HG03103 (cell line): ENCODE measurements around the gene UBAP2.
"Not testable (repeated sequence)": the region's sequence is repeated elsewhere in the genome, so short reads cannot be mapped to it uniquely, and the experiment has no call there.

Source experiments
- ATAC-seq: cut with Tn5 transposase; IDR thresholded peaks from one replicate; pipeline ENCODE4 v1.9.1; 2021; ENCODE audit warnings: low read depth; ENCODE audit not compliant: unreplicated experiment

The UBAP2 gene

GRCh38 chr9:34049630-34050384, 1.1 kb upstream of the UBAP2 start:
- no peak for ATAC-seq

DNA sequence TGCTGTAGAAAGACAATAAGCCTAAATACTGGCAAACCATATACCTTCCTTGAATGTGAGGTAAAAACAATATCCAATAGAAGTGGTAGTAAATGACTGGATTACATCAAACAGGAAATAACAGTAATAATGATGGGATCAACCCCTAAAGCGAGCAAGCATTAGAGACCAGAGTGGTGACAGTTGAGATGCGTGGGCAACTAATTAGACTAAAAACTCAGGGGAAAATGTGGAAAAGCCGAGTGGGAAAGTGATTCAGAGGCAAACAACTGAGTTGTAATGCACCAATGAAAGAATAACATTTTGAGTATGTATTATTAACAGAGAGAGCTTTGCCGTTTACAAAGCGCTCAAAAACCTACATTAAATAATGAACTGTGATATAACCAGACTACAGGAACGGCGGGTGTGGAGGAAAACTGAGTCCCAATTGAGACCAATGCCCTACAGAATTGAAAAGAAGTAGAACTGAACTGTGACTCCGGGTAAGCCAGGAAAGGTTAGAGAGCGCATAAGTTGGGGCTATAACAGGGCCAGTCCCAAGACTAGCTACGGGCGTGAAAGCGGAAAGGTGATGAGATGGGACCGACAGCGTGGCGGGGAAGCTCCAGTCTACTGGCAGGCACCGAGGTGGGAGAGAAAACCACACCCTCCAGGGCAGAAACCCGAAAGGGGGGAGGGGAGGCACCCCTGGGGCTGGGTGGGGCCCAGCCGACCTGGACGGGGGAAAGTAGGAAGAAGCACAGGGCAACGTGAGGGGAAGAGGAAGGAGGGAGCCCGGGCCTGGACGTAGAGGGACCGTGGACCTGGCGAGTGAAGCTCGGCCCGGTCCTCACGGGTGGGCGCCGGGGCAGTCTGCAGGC, 592 bp downstream of the UBAP2 start:
- peak; percentile 26 for ATAC-seq

DNA sequence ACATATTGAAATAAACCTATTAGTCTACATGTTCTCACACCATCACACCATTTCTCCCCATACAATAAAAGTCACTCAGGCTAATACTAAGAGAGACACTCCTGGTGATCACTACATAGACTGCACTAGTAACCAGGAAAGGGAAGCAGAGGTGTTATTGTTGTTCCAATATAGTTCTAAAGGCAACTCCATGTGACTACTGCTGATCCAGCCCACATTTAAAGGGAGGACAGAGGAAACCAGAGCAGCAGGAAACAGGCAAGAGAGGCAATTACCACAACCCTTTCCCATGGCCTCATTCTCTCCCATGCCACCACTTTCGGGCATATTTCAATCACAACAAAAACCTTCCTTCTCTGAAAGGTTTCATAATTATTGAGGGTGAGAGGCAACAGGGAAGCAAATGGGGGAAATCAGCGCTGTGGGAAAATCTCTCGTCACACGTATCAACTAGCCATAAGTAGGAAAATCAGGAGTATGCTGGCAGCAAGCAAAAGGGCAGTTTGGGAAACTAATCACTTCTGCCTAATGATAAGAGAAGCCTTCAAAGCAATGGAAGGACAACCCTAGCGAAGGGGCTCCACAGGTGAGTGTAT, 1.8 kb downstream of the UBAP2 start:
- no peak for ATAC-seq

- ATAC-seq = no peak
Observed at GRCh38 chr9:34045903-34046302, 2.8 kb downstream of the UBAP2 start.

- ATAC-seq = not testable (repeated sequence)
Observed at GRCh38 chr9:34042074-34042473, 6.6 kb downstream of the UBAP2 start.

DNA sequence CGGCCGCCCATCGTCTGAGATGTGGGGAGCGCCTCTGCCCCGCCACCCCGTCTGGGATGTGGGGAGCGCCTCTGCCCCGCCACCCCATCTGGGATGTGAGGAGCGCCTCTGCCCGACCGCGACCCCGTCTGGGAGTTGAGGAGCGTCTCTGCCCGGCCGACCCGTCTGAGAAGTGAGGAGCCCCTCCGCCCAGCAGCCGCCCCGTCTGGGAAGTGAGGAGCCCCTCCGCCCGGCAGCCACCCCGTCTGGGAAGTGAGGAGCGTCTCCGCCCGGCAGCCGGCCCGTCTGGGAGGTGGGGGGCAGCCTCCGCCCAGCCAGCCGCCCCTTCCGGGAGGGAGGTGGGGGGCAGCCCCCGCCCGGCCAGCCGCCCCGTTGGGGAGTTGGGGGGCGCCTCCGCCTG, 9.8 kb downstream of the UBAP2 start:
- ATAC-seq = not testable (repeated sequence)

GRCh38 chr9:34037626-34038025, 11.1 kb downstream of the UBAP2 start:
- ATAC-seq = no peak

GRCh38 chr9:34036625-34037024, 12.1 kb downstream of the UBAP2 start:
- ATAC-seq = no peak

DNA sequence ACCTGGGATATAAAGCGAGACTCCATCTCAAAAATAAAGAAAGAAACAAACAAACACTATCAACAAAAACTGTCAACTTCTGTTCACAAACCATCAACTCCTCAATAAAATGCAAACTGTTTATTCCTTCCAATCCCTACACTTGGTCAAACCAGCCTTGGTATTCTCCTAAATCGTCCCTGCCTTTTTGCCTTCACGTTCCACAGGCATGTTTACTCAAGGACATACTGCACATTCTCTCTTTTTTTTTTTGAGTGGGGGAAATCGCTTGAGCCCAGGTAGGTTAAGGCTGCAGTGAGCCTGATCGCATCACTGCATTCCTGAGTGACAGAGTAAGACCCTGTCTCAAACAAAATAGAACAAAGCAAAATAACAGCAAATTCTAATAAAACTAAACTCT, 13.0 kb downstream of the UBAP2 start:
- no peak for ATAC-seq

- ATAC-seq = no peak
Observed at GRCh38 chr9:34034698-34035065, 14.0 kb downstream of the UBAP2 start.

GRCh38 chr9:34032631-34033030, 16.1 kb downstream of the UBAP2 start:
- no peak for ATAC-seq

DNA sequence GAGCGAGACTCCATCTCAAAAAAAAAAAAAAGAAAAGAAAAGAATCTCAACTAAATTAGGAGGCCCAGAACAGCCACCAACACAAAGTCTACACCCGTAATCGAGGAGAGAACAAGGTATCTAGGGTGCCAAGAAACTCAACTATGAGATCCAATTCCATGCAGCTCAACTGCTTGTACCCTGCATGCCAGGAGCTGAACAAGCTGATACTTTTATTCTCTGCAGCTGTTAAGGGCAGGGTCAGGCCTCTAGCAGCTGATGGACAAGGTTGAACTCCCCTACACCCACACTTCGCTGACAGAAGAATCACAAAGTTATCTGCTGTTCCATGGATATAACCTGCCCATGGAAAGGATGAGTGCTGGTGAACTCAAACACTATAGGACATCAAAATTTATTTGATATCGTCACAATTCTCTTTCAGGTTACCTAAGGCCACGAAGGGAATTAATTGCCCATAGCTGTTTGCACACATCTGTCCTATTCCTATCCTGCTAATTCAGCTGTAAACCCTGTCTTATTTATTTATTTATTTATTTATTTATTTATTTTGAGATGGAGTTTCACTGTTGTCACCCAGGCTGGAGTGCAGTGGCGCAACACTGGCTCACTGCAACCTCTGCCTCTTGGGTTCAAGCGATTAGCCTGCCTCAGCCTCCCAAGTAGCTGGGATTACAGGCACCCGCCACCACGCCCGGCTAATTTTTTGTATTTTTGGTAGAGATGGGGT, 20.7 kb downstream of the UBAP2 start:
- ATAC-seq = no peak

GRCh38 chr9:34025811-34026210, 22.9 kb downstream of the UBAP2 start:
- no peak for ATAC-seq

- no peak for ATAC-seq
Observed at GRCh38 chr9:34025062-34025461, 23.6 kb downstream of the UBAP2 start.

DNA sequence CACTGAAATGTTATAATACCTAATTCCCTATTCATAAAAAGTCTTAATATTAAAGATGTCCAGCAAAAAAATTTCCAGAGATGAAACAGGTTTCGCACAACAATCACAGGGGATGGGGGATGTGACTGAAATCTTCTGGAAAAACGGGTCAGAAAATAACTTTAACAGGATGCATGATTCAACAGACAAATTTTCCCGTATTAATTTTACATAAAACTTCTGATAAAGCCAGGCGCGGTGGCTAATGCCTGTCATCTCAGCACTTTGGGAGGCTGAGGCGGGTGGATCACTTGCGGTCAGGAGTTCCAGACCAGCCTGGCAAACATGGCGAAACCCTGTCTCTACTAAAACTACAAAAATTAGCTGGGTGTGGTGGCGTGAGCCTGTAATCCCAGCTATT, 24.2 kb downstream of the UBAP2 start:
- not testable (repeated sequence) for ATAC-seq

DNA sequence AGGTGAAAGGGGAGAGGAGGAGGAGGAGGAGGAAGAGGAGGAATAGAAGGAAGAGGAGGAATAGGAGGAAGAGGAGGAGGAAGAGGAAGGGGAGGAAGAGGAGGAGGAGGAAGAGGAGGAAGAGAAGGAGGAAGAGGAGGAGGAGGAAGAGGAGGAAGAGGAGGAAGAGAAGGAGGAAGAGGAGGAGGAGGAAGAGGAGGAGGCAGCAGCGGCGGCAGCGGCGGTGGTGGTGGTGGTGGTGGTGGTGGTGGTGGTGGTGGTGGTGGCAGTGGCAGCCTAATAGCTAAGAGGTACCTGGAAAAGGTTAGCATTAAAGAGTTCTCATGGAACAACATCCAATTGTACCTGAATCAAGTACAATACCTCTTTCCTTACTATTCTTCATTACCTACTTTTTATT, 32.5 kb downstream of the UBAP2 start:
- no peak for ATAC-seq

GRCh38 chr9:34010979-34011378, 37.7 kb downstream of the UBAP2 start:
- no peak for ATAC-seq

GRCh38 chr9:34001951-34002350, 46.7 kb downstream of the UBAP2 start:
- ATAC-seq = no peak

GRCh38 chr9:34001298-34001697, 47.4 kb downstream of the UBAP2 start:
- no peak for ATAC-seq

DNA sequence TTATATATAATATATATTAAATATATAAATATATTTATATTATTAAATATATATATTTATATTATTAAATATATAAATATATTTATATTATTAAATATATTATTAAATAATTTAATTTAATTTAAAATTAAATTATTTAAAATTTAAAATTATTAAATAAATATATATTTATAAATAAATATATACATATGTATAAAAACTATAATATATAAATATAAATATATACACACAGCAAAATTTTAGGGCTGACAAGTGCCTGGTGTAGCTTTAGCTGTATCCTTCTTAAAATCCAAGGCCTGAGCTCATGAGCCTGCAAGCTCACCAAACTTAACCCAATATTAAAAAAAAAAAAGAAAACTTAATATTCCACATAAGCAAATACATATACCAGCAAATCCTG, 53.2 kb downstream of the UBAP2 start:
- no peak for ATAC-seq

DNA sequence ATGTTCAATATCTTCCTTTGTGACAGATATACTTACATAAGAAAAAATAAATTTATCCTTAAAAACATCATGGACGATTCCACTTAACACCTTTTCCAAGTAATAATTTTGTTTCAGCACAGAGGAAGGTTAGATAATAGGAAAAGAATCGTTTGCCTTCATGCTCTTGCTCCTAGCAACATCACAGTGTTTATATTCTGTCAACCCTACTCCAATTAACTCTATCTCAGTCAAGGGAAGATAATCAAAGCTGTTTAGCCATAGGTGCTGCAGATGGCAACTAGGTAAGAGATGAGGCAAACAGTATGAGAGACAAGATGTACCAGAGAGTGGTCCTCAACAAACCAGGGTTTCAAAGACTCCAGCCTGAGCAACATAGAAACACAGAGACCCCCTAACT, 55.6 kb downstream of the UBAP2 start:
- ATAC-seq = no peak
